GM12892 (cell line): ENCODE data around the gene HTT.

Experiments used
- POLR2A ChIP-seq: IDR thresholded peaks from 2 replicates; pipeline ENCODE4 v1.6.1; 2011; ENCODE audit warnings: low read depth, low read length, control low read depth
- POLR2AphosphoS5 ChIP-seq: IDR thresholded peaks from 2 replicates; pipeline ENCODE4 v1.6.1; 2011; ENCODE audit warnings: low read depth, low read length, control low read depth

GRCh38 chr4:3196670-3197359 is 122.3 kb downstream of the HTT start:
- TF ChIP-seq POLR2AphosphoS5 (no peak), POLR2A (no peak)
